Upper lobe of left lung (tissue), 6 donors: ENCODE results near the gene UBE2E2. TPM values are rescaled to one million over a fixed set of nuclear protein-coding genes. Genes with fewer than 3 reads are reported as not detected.
A peak's percentile ranks its signal among the peaks of the same experiment; 100 is the strongest.

Experiments
- ATAC-seq, 2 donors: fragments of 200-7000 bp; cut with Tn5 transposase; one replicate each; pipeline ENCODE4 v1.9.1; 2022; ENCODE audit warnings: mild to moderate bottlenecking in 2 of 2, moderate library complexity in 2 of 2; ENCODE audit not compliant: low FRiP score in 2 of 2
- DNase-seq, 2 donors: peaks; one replicate each; pipeline ENCODE4 v3.0.0-alpha.2; 2019 to 2020
- H3K27ac ChIP-seq, 4 donors: fragments of 200-600 bp; sonication (generic); one replicate each; pipeline ENCODE4 v1.5.1; 2016 to 2019
- H3K27me3 ChIP-seq, 4 donors: fragments of 200-600 bp; sonication (generic); one replicate each; pipeline ENCODE4 v1.5.1; 2017 to 2019
- H3K36me3 ChIP-seq, 4 donors: fragments of 200-600 bp; sonication (generic); one replicate each; pipeline ENCODE4 v1.5.1; 2016 to 2019
- H3K4me1 ChIP-seq, 4 donors: fragments of 200-600 bp; sonication (generic); one replicate each; pipeline ENCODE4 v1.5.1; 2018 to 2019
- H3K4me3 ChIP-seq, 4 donors: fragments of 200-600 bp; sonication (generic); one replicate each; pipeline ENCODE4 v1.5.1; 2017 to 2019; ENCODE audit warnings: mild to moderate bottlenecking in 2 of 4, moderate library complexity in 1 of 4
- H3K9me3 ChIP-seq, 4 donors: fragments of 200-600 bp; sonication (generic); one replicate each; pipeline ENCODE4 v1.5.1; 2018 to 2019
- EP300 ChIP-seq, 4 donors: sonication (generic); formaldehyde crosslinking; IDR thresholded peaks; one replicate each; pipeline ENCODE4 v1.5.1; 2017; ENCODE audit warnings: antibody characterized with exemption in 4 of 4, control low read depth in 2 of 4
- POLR2A ChIP-seq, 4 donors: fragments of 450-650 bp; IDR thresholded peaks; one replicate each; pipeline ENCODE4 v1.5.1; 2016 to 2017; ENCODE audit warnings: antibody characterized with exemption in 4 of 4, mild to moderate bottlenecking in 2 of 4
- POLR2AphosphoS5 ChIP-seq, 2 donors: sonication (generic); formaldehyde crosslinking; IDR thresholded peaks; one replicate each; pipeline ENCODE4 v1.5.1; 2017; ENCODE audit warnings: antibody characterized with exemption in 2 of 2
- WGBS, 2 donors: methylation state at CpG; one replicate each; pipeline ENCODE4 v1.1.5; 2017 to 2018; 5-methylcytosine and 5-hydroxymethylcytosine counted together
- total RNA-seq, 6 donors: library from RNA; depleted of rRNA in 4 of 6; stranded (reverse); fragments of >200 nt in 4 of 6; gene quantifications; one replicate each; pipeline versions ENCODE4 v1.1.0 to v1.2.1, GENCODE V29; 2016 to 2021
- TF ChIP-seq, protein P1 (sequence below), 6 experiments: fragments of 450-650 bp in 4 of 6; fragments of 200-600 bp in 2 of 6; sonication (generic) in 2 of 6; IDR thresholded peaks; one replicate each; pipeline ENCODE4 v1.5.1; 2016 to 2019; ENCODE audit warnings: antibody characterized with exemption in 6 of 6
- donor health status: DM: no; HTN: no; CAD: no; lungs with moderate emphysema.
- donor health status: DM: no; HTN: yes; CAD: no; lungs with severe emphysema.

UBE2E2 gene
- total RNA-seq, 6 donors from 2014 or later = 18.3 to 61.5 (median 41.9) TPM

DNA sequence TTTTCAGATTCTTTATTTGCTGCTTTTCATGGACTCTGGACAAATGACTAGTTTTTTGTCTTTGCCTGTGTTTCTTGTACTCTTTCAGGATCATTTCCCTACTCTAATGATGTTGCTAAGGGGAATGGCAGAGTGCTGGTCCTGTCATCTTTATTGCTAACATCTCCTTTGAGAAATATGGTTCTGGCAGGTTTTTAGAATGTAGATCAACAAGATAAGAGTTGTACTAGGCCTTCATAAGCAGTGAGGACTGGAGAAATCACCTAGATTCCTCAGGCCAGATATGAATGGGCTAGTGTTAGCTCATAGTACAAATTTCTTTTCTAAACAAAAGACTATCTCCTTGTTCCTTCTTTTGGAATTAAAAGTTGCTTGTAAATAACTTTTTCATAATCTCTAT, 156.0 kb downstream of the UBE2E2 start:
- H3K27ac ChIP-seq = no peak overlapping the region
- H3K4me3 ChIP-seq = no peak overlapping the region
- H3K36me3 ChIP-seq = no peaks in the 10 kb centered on the region
- ATAC-seq (no peak), DNase-seq (no peak)
- H3K4me1 ChIP-seq = no peaks in the 10 kb centered on the region
- no peaks in the 10 kb centered on the region for H3K27me3 ChIP-seq
- H3K9me3 ChIP-seq = no peaks in the 10 kb centered on the region
- no peak for TF ChIP-seq POLR2AphosphoS5 (IDR thresholded peaks at IDR 0.05)
- no peak for TF ChIP-seq EP300 (IDR thresholded peaks at IDR 0.05)
- TF ChIP-seq, protein P1, sequence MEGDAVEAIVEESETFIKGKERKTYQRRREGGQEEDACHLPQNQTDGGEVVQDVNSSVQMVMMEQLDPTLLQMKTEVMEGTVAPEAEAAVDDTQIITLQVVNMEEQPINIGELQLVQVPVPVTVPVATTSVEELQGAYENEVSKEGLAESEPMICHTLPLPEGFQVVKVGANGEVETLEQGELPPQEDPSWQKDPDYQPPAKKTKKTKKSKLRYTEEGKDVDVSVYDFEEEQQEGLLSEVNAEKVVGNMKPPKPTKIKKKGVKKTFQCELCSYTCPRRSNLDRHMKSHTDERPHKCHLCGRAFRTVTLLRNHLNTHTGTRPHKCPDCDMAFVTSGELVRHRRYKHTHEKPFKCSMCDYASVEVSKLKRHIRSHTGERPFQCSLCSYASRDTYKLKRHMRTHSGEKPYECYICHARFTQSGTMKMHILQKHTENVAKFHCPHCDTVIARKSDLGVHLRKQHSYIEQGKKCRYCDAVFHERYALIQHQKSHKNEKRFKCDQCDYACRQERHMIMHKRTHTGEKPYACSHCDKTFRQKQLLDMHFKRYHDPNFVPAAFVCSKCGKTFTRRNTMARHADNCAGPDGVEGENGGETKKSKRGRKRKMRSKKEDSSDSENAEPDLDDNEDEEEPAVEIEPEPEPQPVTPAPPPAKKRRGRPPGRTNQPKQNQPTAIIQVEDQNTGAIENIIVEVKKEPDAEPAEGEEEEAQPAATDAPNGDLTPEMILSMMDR (IDR thresholded peaks at IDR 0.05) = no peak
- TF ChIP-seq POLR2A (IDR thresholded peaks at IDR 0.05) = no peak

DNA sequence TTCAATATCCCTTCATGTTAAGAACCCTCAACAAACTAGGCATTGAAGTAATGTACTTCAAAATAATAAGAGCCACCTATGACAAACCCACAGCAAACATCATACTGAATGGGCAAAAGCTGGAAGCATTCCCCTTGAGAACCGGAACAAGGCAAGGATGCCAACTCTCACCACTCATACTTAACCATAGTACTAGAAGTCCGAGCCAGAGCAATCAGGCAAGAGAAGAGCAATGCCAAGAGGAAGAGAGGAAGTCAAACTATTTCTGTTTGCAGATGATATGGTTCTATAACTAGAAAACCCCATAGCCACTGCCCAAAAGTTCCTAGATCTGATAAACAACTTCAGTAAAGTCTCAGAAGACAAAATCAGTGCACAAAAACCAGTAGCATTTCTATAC, 161.9 kb downstream of the UBE2E2 start:
- H3K4me3 ChIP-seq = no peak overlapping the region
- WGBS, 2 donors = 21 to 27% methylated on average over 2 of the region's 2 CpGs
- DNase-seq (peak in 1 of 2 donors; percentile 60), ATAC-seq (peak; percentile 47 to 81)
- H3K27me3 ChIP-seq = no peaks in the 10 kb centered on the region
- H3K36me3 ChIP-seq = no peaks in the 10 kb centered on the region
- TF ChIP-seq POLR2AphosphoS5 (IDR thresholded peaks at IDR 0.05) (no peak), EP300 (IDR thresholded peaks at IDR 0.05) (peak in 1 of 4 donors; percentile 43)
- H3K4me1 ChIP-seq = no peaks in the 10 kb centered on the region
- no peaks in the 10 kb centered on the region for H3K9me3 ChIP-seq
- no peak overlapping the region for H3K27ac ChIP-seq

DNA sequence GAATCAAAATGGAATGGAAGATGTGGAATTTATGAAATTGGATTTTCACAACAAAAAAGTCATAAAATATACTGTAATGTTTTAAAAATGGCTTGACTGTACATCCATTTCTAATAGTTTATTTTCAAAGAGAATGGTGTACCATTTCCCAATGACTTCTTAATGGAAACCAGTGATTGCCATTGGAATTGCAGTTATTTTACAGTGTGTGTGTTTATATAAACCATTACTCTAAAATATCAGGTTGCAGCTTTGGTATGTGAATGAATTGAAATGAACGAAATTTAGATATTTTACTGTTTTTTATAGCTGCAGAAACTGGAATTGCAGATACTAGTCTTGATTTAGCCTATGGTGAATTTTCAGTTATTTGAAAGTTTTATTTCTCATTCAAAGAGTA, 165.6 kb downstream of the UBE2E2 start:
- no peak for DNase-seq
- H3K27me3 ChIP-seq = no peaks in the 10 kb centered on the region
- no peak overlapping the region for H3K4me3 ChIP-seq
- no peaks in the 10 kb centered on the region for H3K9me3 ChIP-seq
- TF ChIP-seq POLR2A (IDR thresholded peaks at IDR 0.05) = no peak
- no peak for TF ChIP-seq POLR2AphosphoS5 (IDR thresholded peaks at IDR 0.05)
- TF ChIP-seq EP300 (IDR thresholded peaks at IDR 0.05) = no peak
- TF ChIP-seq, protein P1 (IDR thresholded peaks at IDR 0.05) = no peak
- H3K36me3 ChIP-seq = no peaks in the 10 kb centered on the region
- ATAC-seq = no peak
- WGBS, 2 donors = 72 to 78% methylated on average over 1 of the region's 1 CpG
- no peak overlapping the region for H3K27ac ChIP-seq
- peaks cover 0 to 2% (median 0%) of the 10 kb centered on the region in 4 donors for H3K4me1 ChIP-seq

DNA sequence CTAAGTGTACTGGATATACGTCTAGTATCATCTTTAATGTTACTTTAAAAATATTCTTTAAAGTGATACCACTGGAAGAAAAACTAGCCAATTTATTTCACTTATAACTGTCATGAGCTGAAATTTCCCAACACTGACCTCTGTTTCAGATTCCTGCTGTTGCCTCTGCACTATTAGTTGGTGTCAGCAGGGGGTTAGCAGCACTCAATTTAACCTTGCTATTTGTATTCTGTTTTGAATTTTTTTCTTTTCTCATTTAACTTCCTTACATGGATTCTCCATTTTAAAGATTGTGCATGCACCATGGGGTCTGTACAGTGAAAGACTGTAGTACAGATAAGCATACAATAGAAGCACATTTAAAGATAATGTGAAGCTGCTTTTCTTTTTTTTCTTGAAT, 169.2 kb downstream of the UBE2E2 start:
- no peaks in the 10 kb centered on the region for H3K27me3 ChIP-seq
- no peaks in the 10 kb centered on the region for H3K9me3 ChIP-seq
- H3K4me1 ChIP-seq = peaks cover 0 to 2% (median 0%) of the 10 kb centered on the region in 4 donors
- no peaks in the 10 kb centered on the region for H3K36me3 ChIP-seq
- TF ChIP-seq POLR2AphosphoS5 (IDR thresholded peaks at IDR 0.05) = no peak
- TF ChIP-seq, protein P1 (IDR thresholded peaks at IDR 0.05) = no peak
- TF ChIP-seq POLR2A (IDR thresholded peaks at IDR 0.05) = no peak
- TF ChIP-seq EP300 (IDR thresholded peaks at IDR 0.05) = no peak
- DNase-seq = no peak
- ATAC-seq = no peak
- no peak overlapping the region for H3K4me3 ChIP-seq
- no peak overlapping the region for H3K27ac ChIP-seq
- WGBS, 2 donors = 69 to 70% methylated on average over 1 of the region's 1 CpG

DNA sequence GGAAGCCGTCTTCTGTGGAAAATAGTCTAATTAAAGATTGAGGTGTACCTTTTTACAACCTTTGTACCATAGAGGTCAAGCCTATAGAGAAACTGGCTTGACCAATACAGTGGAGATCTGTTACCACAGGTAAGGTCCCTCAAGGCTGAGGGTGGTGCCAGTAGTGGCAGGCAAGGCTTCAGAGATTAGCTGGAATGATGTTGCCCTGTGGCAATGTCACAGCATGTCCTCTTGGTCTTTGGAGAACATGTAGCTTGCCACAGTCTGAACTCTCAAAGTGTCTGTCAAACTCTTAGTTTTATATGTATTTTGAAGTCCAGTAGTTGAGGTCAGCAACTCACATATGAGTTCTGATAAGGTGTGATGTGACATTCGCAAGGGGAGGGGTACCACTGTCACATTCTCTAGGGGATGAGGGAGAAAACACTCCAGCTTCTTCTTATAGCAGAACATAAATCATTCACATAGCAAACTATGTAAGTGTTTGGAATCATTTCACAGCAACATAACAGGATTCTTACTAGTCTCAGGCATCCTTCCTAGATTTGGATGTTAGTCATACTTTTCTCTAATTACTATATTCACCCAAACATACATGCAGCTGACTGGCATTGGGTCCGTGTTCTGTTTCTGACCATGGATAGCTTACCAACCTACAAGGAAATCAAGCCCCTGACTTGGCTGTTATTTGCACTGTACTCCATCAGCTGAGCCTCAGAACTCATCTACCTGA, 173.6 kb downstream of the UBE2E2 start:
- 94 to 96% methylated on average over 3 of the region's 3 CpGs for WGBS, 2 donors
- ATAC-seq = no peak
- DNase-seq = no peak

More for the DNA sequence above, 173.6 kb downstream of the UBE2E2 start:
- Histone ChIP-seq H3K36me3 (no peaks in the 10 kb centered on the region), H3K27me3 (no peaks in the 10 kb centered on the region), H3K27ac (no peak overlapping the region), H3K4me1 (peaks cover 0 to 2% (median 0%) of the 10 kb centered on the region in 4 donors), H3K4me3 (no peak overlapping the region), H3K9me3 (no peaks in the 10 kb centered on the region)
- TF ChIP-seq EP300 (IDR thresholded peaks at IDR 0.05) (no peak), POLR2AphosphoS5 (IDR thresholded peaks at IDR 0.05) (no peak), POLR2A (IDR thresholded peaks at IDR 0.05) (no peak)
- TF ChIP-seq, protein P1 (IDR thresholded peaks at IDR 0.05) = no peak
